GM12891 (cell line): ENCODE data around the gene PRAMEF14.
"Not testable (repeated sequence)": the region's sequence is repeated elsewhere in the genome, so short reads cannot be mapped to it uniquely, and the experiment has no call there.

ENCODE experiments used
- POLR2A ChIP-seq: IDR thresholded peaks from 2 replicates; pipeline ENCODE4 v1.6.1; 2011; ENCODE audit warnings: low read depth, low read length, control low read depth
- POLR2AphosphoS5 ChIP-seq: IDR thresholded peaks from 2 replicates; pipeline ENCODE4 v1.6.1; 2011; ENCODE audit warnings: low read depth, low read length, control low read depth
- SPI1 ChIP-seq: IDR thresholded peaks from 2 replicates; pipeline ENCODE4 v1.6.1; 2011; ENCODE audit warnings: low read depth, low read length, control low read depth
- TAF1 ChIP-seq: IDR thresholded peaks from 2 replicates; pipeline ENCODE4 v1.6.1; 2011; ENCODE audit warnings: low read depth, low read length, control low read depth

DNA sequence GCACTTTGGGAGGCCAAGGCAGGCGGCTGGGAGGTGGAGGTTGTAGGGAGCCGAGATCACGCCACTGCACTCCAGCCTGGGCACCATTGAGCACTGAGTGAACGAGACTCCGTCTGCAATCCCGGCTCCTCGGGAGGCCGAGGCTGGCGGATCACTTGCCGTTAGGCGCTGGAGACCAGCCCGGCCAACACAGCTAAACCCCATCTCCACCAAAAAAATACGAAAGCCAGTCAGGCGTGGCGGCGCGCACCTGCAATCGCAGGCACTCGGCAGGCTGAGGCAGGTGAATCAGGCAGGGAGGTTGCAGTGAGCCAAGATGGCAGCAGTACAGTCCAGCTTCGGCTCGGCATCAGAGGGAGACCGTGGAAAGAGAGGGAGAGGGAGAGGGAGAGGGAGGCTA, 48.4 kb upstream of the PRAMEF14 start:
- not testable (repeated sequence) for TF ChIP-seq POLR2A, SPI1, POLR2AphosphoS5, TAF1
